ENCODE results near the gene WAPL.

GRCh38 chr10:86489960-86490612, 31.5 kb downstream of the WAPL start:
- TF ChIP-seq MAX (CRISPR knock-in tag; IDR thresholded peaks at IDR 0.05) (no peak), CTCF (IDR thresholded peaks at IDR 0.05) (no peak), ZNF423 (CRISPR knock-in tag; IDR thresholded peaks at IDR 0.05) (no peak), CREB1 (CRISPR knock-in tag; IDR thresholded peaks at IDR 0.05) (no peak), HMGXB4 (CRISPR knock-in tag; IDR thresholded peaks at IDR 0.05) (no peak), NFYB (CRISPR knock-in tag; conservative IDR thresholded peaks at IDR 0.05; ENCODE audit: low read depth) (no peak), NR2C2 (CRISPR knock-in tag; IDR thresholded peaks at IDR 0.05) (no peak), ATF3 (CRISPR knock-in tag; conservative IDR thresholded peaks at IDR 0.05) (no peak), TCF7 (CRISPR knock-in tag; IDR thresholded peaks at IDR 0.05; ENCODE audit: low read depth) (no peak)
- TF ChIP-seq, protein P1, sequence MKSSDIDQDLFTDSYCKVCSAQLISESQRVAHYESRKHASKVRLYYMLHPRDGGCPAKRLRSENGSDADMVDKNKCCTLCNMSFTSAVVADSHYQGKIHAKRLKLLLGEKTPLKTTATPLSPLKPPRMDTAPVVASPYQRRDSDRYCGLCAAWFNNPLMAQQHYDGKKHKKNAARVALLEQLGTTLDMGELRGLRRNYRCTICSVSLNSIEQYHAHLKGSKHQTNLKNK (CRISPR knock-in tag; IDR thresholded peaks at IDR 0.05): no peak

Data from WTC11 (cell line).